Activated CD8-positive, alpha-beta T cell treated with anti-CD3 and anti-CD28 coated beads, Interleukin-2, amount 10 ng/mL, durations not matched to agents 7 days and 5 days (primary cell): ENCODE results near the gene KATNAL2. TPM values are rescaled to one million over a fixed set of nuclear protein-coding genes. Genes with fewer than 3 reads are reported as not detected.
"Not testable (repeated sequence)": the region's sequence is repeated elsewhere in the genome, so short reads cannot be mapped to it uniquely, and the experiment has no call there.

Experiments
- ATAC-seq: fragments of 150-1000 bp; cut with Tn5 transposase; one replicate; pipeline ENCODE4 v1.10.0; 2021; ENCODE audit warnings: moderate library complexity
- CTCF ChIA-PET: fragments of 350-600 bp; sonication (Branson Sonifier 250); formaldehyde crosslinking; loops from one replicate; lab custom pipeline; 2021; ENCODE audit warnings: antibody characterized with exemption; lab: Charles Lee
- POLR2A ChIA-PET: fragments of 350-600 bp; sonication (Branson Sonifier 250); formaldehyde crosslinking; loops from one replicate; lab custom pipeline; 2021; ENCODE audit warnings: antibody characterized with exemption; lab: Charles Lee
- DNase-seq: peaks from one replicate; pipeline ENCODE4 v3.0.0-alpha.2; 2020
- H3K27ac Mint-ChIP-seq: one replicate; pipeline ENCODE4 v1.8.0; 2021; ENCODE audit warnings: mild to moderate bottlenecking, mixed read lengths
- H3K27me3 Mint-ChIP-seq: one replicate; pipeline ENCODE4 v1.8.0; 2021; ENCODE audit warnings: low read depth, mixed read lengths
- H3K36me3 Mint-ChIP-seq: one replicate; pipeline ENCODE4 v1.8.0; 2021; ENCODE audit warnings: low read depth, mixed read lengths
- H3K4me1 Mint-ChIP-seq: one replicate; pipeline ENCODE4 v1.8.0; 2021; ENCODE audit warnings: low read depth, mixed read lengths
- H3K4me3 Mint-ChIP-seq: one replicate; pipeline ENCODE4 v1.8.0; 2021; ENCODE audit warnings: mild to moderate bottlenecking, mixed read lengths
- H3K9me3 Mint-ChIP-seq: one replicate; pipeline ENCODE4 v1.8.0; 2022; ENCODE audit warnings: mixed read lengths; ENCODE audit not compliant: insufficient read depth
- total RNA-seq, 2 experiments: library from RNA; stranded (reverse); gene quantifications; one replicate each; pipeline ENCODE4 v1.2.3, GENCODE V29; 2021

Gene KATNAL2
- total RNA-seq, 2 experiments from 2014 or later: 0.34 to 0.76 TPM

GRCh38 chr18:46946656-46947282, 29.4 kb downstream of the KATNAL2 start:
- CTCF ChIA-PET: no interaction called here
- H3K9me3 Mint-ChIP-seq: no peaks in the 10 kb centered on the region
- ATAC-seq: peak; percentile 97

GRCh38 chr18:46950064-46950656, 32.8 kb downstream of the KATNAL2 start:
- ChIA-PET POLR2A (no interaction called here), CTCF (interaction anchor here (1.4 kb wide), 1 partner anchor 99 kb away, joined by 3 read pairs; no protein-coding TSS in a partner anchor)
- Mint-ChIP-seq H3K4me3 (no peak overlapping the region), H3K36me3 (no peaks in the 10 kb centered on the region), H3K27ac (no peak overlapping the region), H3K27me3 (peaks cover 4% of the 10 kb centered on the region), H3K4me1 (no peaks in the 10 kb centered on the region), H3K9me3 (no peaks in the 10 kb centered on the region)
- ATAC-seq (no peak), DNase-seq (no peak)

More at GRCh38 chr18:46946656-46947282, 29.4 kb downstream of the KATNAL2 start:
- H3K4me3 Mint-ChIP-seq: no peak overlapping the region
- peak; percentile 71 for DNase-seq
- peaks cover 8% of the 10 kb centered on the region for H3K27me3 Mint-ChIP-seq
- POLR2A ChIA-PET: interaction anchor here (0.6 to 1.8 kb wide), 2 partner anchors 29 to 33 kb away, joined by 4 to 5 read pairs; partner anchors contain the start of genes KATNAL2 and PIAS2
- H3K27ac Mint-ChIP-seq: no peak overlapping the region
- H3K4me1 Mint-ChIP-seq: no peaks in the 10 kb centered on the region
- no peaks in the 10 kb centered on the region for H3K36me3 Mint-ChIP-seq

- no peaks in the 10 kb centered on the region for H3K36me3 Mint-ChIP-seq
- ATAC-seq (no peak), DNase-seq (no peak)
- H3K27ac Mint-ChIP-seq: no peak overlapping the region
- ChIA-PET CTCF (no interaction called here), POLR2A (no interaction called here)
- no peaks in the 10 kb centered on the region for H3K4me1 Mint-ChIP-seq
- no peak overlapping the region for H3K4me3 Mint-ChIP-seq
- peaks cover 2% of the 10 kb centered on the region for H3K27me3 Mint-ChIP-seq
- no peaks in the 10 kb centered on the region for H3K9me3 Mint-ChIP-seq
Observed at GRCh38 chr18:46953195-46953594, 35.8 kb downstream of the KATNAL2 start.

DNA sequence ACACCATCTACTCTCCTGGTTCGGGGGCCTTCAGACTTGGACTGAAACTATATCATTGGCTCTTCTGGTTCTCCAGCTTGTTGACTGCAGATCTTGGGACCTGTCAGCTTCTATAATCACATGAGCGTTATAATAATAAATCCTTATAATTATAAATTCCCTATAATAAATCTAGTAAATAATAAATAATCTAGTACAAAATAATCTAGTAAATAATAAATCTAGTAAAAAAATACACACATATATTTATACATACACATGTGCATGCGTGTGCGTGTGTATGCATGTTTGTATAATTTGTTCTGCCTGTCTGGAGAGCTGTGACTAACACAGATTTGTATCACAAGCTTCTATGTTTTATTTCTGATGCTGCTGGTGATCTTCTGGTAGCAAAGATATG, 40.8 kb downstream of the KATNAL2 start:
- Mint-ChIP-seq H3K36me3 (no peaks in the 10 kb centered on the region), H3K27ac (no peak overlapping the region), H3K9me3 (peaks cover 6% of the 10 kb centered on the region), H3K27me3 (no peaks in the 10 kb centered on the region), H3K4me3 (no peak overlapping the region), H3K4me1 (no peaks in the 10 kb centered on the region)
- no peak for ATAC-seq
- ChIA-PET POLR2A (no interaction called here), CTCF (no interaction called here)
- DNase-seq: no peak

GRCh38 chr18:46963656-46964578, 46.5 kb downstream of the KATNAL2 start:
- H3K4me1 Mint-ChIP-seq, POLR2A ChIA-PET, CTCF ChIA-PET, DNase-seq, H3K27me3 Mint-ChIP-seq, H3K4me3 Mint-ChIP-seq, ATAC-seq, H3K27ac Mint-ChIP-seq, H3K36me3 Mint-ChIP-seq: not testable (repeated sequence)
- peaks cover 13% of the 10 kb centered on the region for H3K9me3 Mint-ChIP-seq

GRCh38 chr18:46964579-46965293, 47.3 kb downstream of the KATNAL2 start:
- H3K9me3 Mint-ChIP-seq: peaks cover 13% of the 10 kb centered on the region
- DNase-seq, POLR2A ChIA-PET, H3K27me3 Mint-ChIP-seq, H3K27ac Mint-ChIP-seq, H3K4me1 Mint-ChIP-seq, H3K36me3 Mint-ChIP-seq, H3K4me3 Mint-ChIP-seq, CTCF ChIA-PET: not testable (repeated sequence)
- peak; percentile 20 for ATAC-seq

DNA sequence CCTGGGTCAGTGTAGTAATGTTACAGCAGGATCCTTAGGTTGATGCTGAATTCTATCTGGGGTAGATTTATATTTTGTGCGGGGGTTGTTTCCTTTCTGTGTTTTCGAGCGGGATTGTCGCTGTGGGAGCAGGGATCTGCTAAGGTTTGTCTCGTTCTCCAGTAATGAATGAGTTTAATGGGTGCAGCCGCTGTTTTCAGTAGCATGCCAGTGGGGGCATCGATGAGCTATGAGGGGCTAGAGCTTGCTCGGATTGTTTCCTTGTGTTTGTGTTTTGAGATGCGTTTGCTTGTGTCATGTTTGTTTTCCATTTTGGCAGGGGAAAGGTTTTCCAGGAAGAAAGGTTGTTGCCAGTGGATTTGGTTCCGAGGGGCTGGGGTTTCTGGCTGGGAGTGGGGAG, 48.9 kb downstream of the KATNAL2 start:
- POLR2A ChIA-PET, H3K27me3 Mint-ChIP-seq, H3K4me1 Mint-ChIP-seq, ATAC-seq, H3K4me3 Mint-ChIP-seq, H3K27ac Mint-ChIP-seq, CTCF ChIA-PET, H3K36me3 Mint-ChIP-seq, DNase-seq: not testable (repeated sequence)
- H3K9me3 Mint-ChIP-seq: peaks cover 13% of the 10 kb centered on the region

GRCh38 chr18:46969551-46969950, 52.1 kb downstream of the KATNAL2 start:
- POLR2A ChIA-PET, H3K27me3 Mint-ChIP-seq, H3K9me3 Mint-ChIP-seq: not testable (repeated sequence)

DNA sequence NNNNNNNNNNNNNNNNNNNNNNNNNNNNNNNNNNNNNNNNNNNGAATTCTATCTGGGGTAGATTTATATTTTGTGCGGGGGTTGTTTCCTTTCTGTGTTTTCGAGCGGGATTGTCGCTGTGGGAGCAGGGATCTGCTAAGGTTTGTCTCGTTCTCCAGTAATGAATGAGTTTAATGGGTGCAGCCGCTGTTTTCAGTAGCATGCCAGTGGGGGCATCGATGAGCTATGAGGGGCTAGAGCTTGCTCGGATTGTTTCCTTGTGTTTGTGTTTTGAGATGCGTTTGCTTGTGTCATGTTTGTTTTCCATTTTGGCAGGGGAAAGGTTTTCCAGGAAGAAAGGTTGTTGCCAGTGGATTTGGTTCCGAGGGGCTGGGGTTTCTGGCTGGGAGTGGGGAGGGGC, 102.5 kb downstream of the KATNAL2 start:
- H3K4me1 Mint-ChIP-seq, ATAC-seq, H3K27ac Mint-ChIP-seq, POLR2A ChIA-PET, CTCF ChIA-PET, H3K4me3 Mint-ChIP-seq, H3K36me3 Mint-ChIP-seq, DNase-seq, H3K27me3 Mint-ChIP-seq, H3K9me3 Mint-ChIP-seq: not testable (repeated sequence)

More at GRCh38 chr18:46969551-46969950, 52.1 kb downstream of the KATNAL2 start:
- H3K4me3 Mint-ChIP-seq, DNase-seq, H3K4me1 Mint-ChIP-seq, CTCF ChIA-PET, ATAC-seq, H3K27ac Mint-ChIP-seq, H3K36me3 Mint-ChIP-seq: not testable (repeated sequence)

DNA sequence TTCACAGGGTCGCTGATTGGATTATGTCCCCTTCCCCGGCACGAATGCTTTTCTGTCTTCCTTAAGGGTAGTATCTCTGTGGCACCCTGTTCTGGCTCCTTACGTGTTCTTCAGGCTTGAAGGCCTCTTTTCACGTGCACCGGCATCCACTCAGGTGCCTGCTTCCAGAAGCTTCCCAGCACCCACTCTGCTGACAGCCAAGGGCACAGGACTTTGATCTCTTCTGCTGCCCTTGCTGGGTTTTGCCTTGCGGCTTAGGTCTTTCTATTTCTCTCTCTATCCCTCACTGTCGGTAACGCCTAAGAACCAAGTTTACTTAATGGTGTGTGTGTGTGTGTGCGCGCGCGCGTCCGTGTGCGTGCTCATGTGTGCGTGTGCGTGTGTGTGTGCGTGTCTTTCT, 103.4 kb downstream of the KATNAL2 start:
- DNase-seq, CTCF ChIA-PET, POLR2A ChIA-PET, H3K4me3 Mint-ChIP-seq, H3K4me1 Mint-ChIP-seq, H3K36me3 Mint-ChIP-seq, H3K27ac Mint-ChIP-seq, ATAC-seq, H3K9me3 Mint-ChIP-seq, H3K27me3 Mint-ChIP-seq: not testable (repeated sequence)

GRCh38 chr18:47022821-47023220, 105.4 kb downstream of the KATNAL2 start:
- POLR2A ChIA-PET, H3K4me1 Mint-ChIP-seq, H3K27me3 Mint-ChIP-seq, ATAC-seq, H3K4me3 Mint-ChIP-seq, H3K27ac Mint-ChIP-seq, H3K36me3 Mint-ChIP-seq, CTCF ChIA-PET, DNase-seq, H3K9me3 Mint-ChIP-seq: not testable (repeated sequence)
